ENCODE data around the gene USP10. TPM values are rescaled to one million over a fixed set of nuclear protein-coding genes. Genes with fewer than 3 reads are reported as not detected.

The USP10 gene
- total RNA-seq, 4 donors from 2014 or later: 49.1 to 70.2 (median 60.0) TPM

GRCh38 chr16:84680165-84680842, 19.5 kb upstream of the USP10 start:
- H3K36me3 ChIP-seq: no peaks in the 10 kb centered on the region
- 80 to 82% methylated on average over 6 to 10 of the region's 10 CpGs for WGBS, 2 donors (ENCODE audit: low coverage in 1 of 2)
- H3K4me3 ChIP-seq: no peak overlapping the region
- no peak overlapping the region for H3K27ac ChIP-seq
- no peak for ATAC-seq
- H3K9me3 ChIP-seq: no peaks in the 10 kb centered on the region
- no peaks in the 10 kb centered on the region for H3K4me1 ChIP-seq
- peaks cover 21% of the 10 kb centered on the region for H3K27me3 ChIP-seq
- no peak for TF ChIP-seq CTCF (IDR thresholded peaks at IDR 0.05)
- TF ChIP-seq POLR2AphosphoS5 (IDR thresholded peaks at IDR 0.05): no peak
- no peak for TF ChIP-seq POLR2A (IDR thresholded peaks at IDR 0.05)
- TF ChIP-seq EP300 (IDR thresholded peaks at IDR 0.05): no peak

- no peaks in the 10 kb centered on the region for H3K4me1 ChIP-seq
- H3K27me3 ChIP-seq: peaks cover 21% of the 10 kb centered on the region
- H3K36me3 ChIP-seq: no peaks in the 10 kb centered on the region
- WGBS, 2 donors (ENCODE audit: low coverage in 1 of 2): 86 to 96% methylated on average over 4 of the region's 4 CpGs
- ATAC-seq: no peak
- TF ChIP-seq EP300 (IDR thresholded peaks at IDR 0.05): no peak
- no peak for TF ChIP-seq CTCF (IDR thresholded peaks at IDR 0.05)
- no peak for TF ChIP-seq POLR2AphosphoS5 (IDR thresholded peaks at IDR 0.05)
- no peak for TF ChIP-seq POLR2A (IDR thresholded peaks at IDR 0.05)
- no peak overlapping the region for H3K4me3 ChIP-seq
- H3K27ac ChIP-seq: no peak overlapping the region
- H3K9me3 ChIP-seq: no peaks in the 10 kb centered on the region
These were observed 18.8 kb upstream of the USP10 start for GRCh38 chr16:84680843-84681629.

GRCh38 chr16:84683691-84684591, 15.9 kb upstream of the USP10 start:
- Histone ChIP-seq H3K27me3 (peaks cover 23% of the 10 kb centered on the region), H3K4me3 (no peak overlapping the region), H3K4me1 (no peaks in the 10 kb centered on the region), H3K27ac (no peak overlapping the region), H3K36me3 (no peaks in the 10 kb centered on the region), H3K9me3 (no peaks in the 10 kb centered on the region)
- TF ChIP-seq POLR2A (IDR thresholded peaks at IDR 0.05): no peak
- ATAC-seq: no peak
- 65 to 85% methylated on average over 13 to 14 of the region's 15 CpGs for WGBS, 2 donors (ENCODE audit: low coverage in 1 of 2)

- Histone ChIP-seq H3K4me1 (no peaks in the 10 kb centered on the region), H3K27me3 (peaks cover 22% of the 10 kb centered on the region), H3K4me3 (no peak overlapping the region), H3K36me3 (no peaks in the 10 kb centered on the region), H3K27ac (no peak overlapping the region), H3K9me3 (no peaks in the 10 kb centered on the region)
- 83 to 97% methylated on average over 4 of the region's 4 CpGs for WGBS, 2 donors (ENCODE audit: low coverage in 1 of 2)
- TF ChIP-seq CTCF (IDR thresholded peaks at IDR 0.05) (no peak), EP300 (IDR thresholded peaks at IDR 0.05) (no peak), POLR2A (IDR thresholded peaks at IDR 0.05) (no peak)
- no peak for ATAC-seq
These were observed 15.2 kb upstream of the USP10 start for GRCh38 chr16:84684592-84684965.

DNA sequence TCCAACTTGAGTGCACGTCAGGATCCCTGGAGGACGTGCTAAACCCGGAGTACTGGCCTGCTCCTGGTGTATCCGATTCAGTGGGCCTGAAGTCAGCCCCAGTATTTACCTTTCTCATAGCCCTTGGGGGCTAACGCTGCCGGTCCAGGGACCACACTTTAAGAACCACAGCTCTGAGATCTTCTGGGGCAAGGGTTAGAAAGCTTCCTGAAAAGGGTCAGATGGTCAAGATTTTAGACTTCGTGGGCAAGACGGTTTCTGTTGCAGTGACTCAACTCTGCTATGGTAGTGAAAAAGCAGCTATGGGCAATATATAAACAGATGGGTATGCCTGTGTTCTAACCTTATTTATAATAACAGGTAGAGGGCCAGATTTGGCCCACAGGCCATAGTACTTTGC, 14.6 kb upstream of the USP10 start:
- Histone ChIP-seq H3K27me3 (peaks cover 16% of the 10 kb centered on the region), H3K4me3 (no peak overlapping the region), H3K4me1 (no peaks in the 10 kb centered on the region), H3K36me3 (no peaks in the 10 kb centered on the region), H3K27ac (no peak overlapping the region), H3K9me3 (no peaks in the 10 kb centered on the region)
- WGBS, 2 donors (ENCODE audit: low coverage in 1 of 2): 60% methylated on average over 1 of the region's 8 CpGs; no CpG with 5 or more reads in 1 of the 2 donors
- no peak for ATAC-seq
- no peak for TF ChIP-seq EP300 (IDR thresholded peaks at IDR 0.05)
- no peak for TF ChIP-seq CTCF (IDR thresholded peaks at IDR 0.05)
- no peak for TF ChIP-seq POLR2A (IDR thresholded peaks at IDR 0.05)
- no peak for TF ChIP-seq POLR2AphosphoS5 (IDR thresholded peaks at IDR 0.05)
